HG03103 (cell line): Measurements from ENCODE around the gene TUBA1B.
A peak's percentile ranks its signal among the peaks of the same experiment; 100 is the strongest.
"Not testable (repeated sequence)": the region's sequence is repeated elsewhere in the genome, so short reads cannot be mapped to it uniquely, and the experiment has no call there.

Source experiments
- ATAC-seq: cut with Tn5 transposase; IDR thresholded peaks from one replicate; pipeline ENCODE4 v1.9.1; 2021; ENCODE audit warnings: low read depth; ENCODE audit not compliant: unreplicated experiment

The TUBA1B gene

GRCh38 chr12:49131051-49131893 is at the start of gene TUBA1B:
TUBA1B (minus strand) TSS chr12:49131395; CDS start chr12:49131300, 95 bp downstream.
- ATAC-seq: peak; percentile 50

GRCh38 chr12:49174218-49174617 is 43.0 kb upstream of the TUBA1B start:
- ATAC-seq: no peak

- no peak for ATAC-seq
These were observed 39.7 kb upstream of the TUBA1B start for GRCh38 chr12:49170924-49171323.

GRCh38 chr12:49165114-49165513 is 33.9 kb upstream of the TUBA1B start:
- ATAC-seq: no peak

GRCh38 chr12:49161901-49162300 is 30.7 kb upstream of the TUBA1B start:
- ATAC-seq: not testable (repeated sequence)

GRCh38 chr12:49161092-49161795 is 30.0 kb upstream of the TUBA1B start:
- ATAC-seq: no peak

GRCh38 chr12:49160399-49160798 is 29.2 kb upstream of the TUBA1B start:
- ATAC-seq: no peak

- no peak for ATAC-seq
These were observed 23.0 kb upstream of the TUBA1B start for GRCh38 chr12:49154221-49154620.

GRCh38 chr12:49147384-49147783 is 16.2 kb upstream of the TUBA1B start:
- ATAC-seq: no peak

- no peak for ATAC-seq
These were observed 15.2 kb upstream of the TUBA1B start for GRCh38 chr12:49146406-49146805.

- no peak for ATAC-seq
These were observed 13.2 kb upstream of the TUBA1B start for GRCh38 chr12:49144384-49144783.

- ATAC-seq: no peak
These were observed 7.8 kb upstream of the TUBA1B start for GRCh38 chr12:49138999-49139398.

GRCh38 chr12:49138587-49138986 is 7.4 kb upstream of the TUBA1B start:
- no peak for ATAC-seq

GRCh38 chr12:49137476-49137875 is 6.3 kb upstream of the TUBA1B start:
- ATAC-seq: no peak

GRCh38 chr12:49136997-49137396 is 5.8 kb upstream of the TUBA1B start:
- ATAC-seq: not testable (repeated sequence)

- ATAC-seq: no peak
These were observed 2.4 kb upstream of the TUBA1B start for GRCh38 chr12:49133590-49133989.

- ATAC-seq: no peak
These were observed 1.8 kb upstream of the TUBA1B start for GRCh38 chr12:49133014-49133413.

GRCh38 chr12:49131894-49132461 is 783 bp upstream of the TUBA1B start:
- peak; percentile 4 for ATAC-seq

- peak; percentile 44 for ATAC-seq
These were observed 794 bp downstream of the TUBA1B start for GRCh38 chr12:49130151-49131050.

- ATAC-seq: no peak
These were observed 1.7 kb downstream of the TUBA1B start for GRCh38 chr12:49129332-49130150.
